Fibroblast of peridontal ligament (primary cell): ENCODE data around the gene SERPING1.
A peak's percentile ranks its signal among the peaks of the same experiment; 100 is the strongest.

Experiments
- DNase-seq: peaks from one replicate; pipeline ENCODE4 v3.0.0-alpha.2; 2010; ENCODE audit errors: extremely low read depth

The SERPING1 gene

DNA sequence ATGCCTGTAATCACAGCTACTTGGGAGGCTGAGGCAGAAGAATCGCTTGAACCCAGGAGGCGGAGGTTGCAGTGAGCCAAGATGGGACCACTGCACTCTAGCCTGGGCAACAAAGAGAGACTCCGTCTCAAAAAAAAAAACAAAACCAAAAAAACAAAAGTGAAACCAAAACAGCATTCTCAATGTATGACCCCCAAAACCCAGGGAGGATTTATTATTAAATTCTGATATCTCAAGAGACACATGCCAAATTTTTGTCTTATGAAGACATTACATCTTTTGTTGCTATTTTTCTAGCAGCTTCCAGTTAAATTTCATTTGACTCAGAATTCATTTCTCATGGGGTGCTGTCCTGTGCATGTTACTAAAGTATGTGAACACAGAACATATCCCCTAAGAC, 55.2 kb downstream of the SERPING1 start:
- DNase-seq = no peak

DNA sequence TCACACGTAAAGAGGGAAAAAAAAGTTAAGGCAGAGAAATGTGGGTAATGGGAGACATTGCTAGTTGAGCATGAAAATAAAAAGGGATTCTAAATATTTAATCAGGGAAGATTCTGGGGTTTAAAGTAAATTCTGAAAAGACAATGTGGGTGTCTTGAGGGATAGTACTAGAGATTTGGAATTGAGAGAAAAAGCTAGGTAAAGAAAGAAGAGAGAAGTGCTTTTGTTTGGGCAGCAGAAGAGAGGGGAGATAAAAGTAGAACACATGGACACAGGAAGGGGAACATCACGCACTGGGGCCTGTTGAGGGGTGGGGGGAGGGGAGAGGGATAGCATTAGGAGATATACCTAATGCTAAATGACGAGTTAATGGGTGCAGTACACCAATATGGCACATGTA, 55.7 kb downstream of the SERPING1 start:
- no peak for DNase-seq

DNA sequence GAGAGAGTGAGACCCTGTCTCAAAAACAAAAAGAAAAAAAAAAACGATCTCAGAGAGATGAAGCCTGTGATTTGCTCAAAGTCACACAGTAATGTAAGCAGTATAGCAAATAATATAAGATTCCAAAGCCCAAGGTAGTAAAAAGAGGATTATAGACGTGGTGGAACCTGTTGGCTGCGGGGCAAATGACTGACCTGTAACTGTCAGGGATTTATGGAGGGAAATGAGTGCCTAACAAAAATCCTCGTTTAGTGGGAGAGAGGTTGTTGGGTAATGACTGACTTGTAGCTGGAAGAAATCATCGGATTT, 59.4 kb downstream of the SERPING1 start:
- DNase-seq = no peak

DNA sequence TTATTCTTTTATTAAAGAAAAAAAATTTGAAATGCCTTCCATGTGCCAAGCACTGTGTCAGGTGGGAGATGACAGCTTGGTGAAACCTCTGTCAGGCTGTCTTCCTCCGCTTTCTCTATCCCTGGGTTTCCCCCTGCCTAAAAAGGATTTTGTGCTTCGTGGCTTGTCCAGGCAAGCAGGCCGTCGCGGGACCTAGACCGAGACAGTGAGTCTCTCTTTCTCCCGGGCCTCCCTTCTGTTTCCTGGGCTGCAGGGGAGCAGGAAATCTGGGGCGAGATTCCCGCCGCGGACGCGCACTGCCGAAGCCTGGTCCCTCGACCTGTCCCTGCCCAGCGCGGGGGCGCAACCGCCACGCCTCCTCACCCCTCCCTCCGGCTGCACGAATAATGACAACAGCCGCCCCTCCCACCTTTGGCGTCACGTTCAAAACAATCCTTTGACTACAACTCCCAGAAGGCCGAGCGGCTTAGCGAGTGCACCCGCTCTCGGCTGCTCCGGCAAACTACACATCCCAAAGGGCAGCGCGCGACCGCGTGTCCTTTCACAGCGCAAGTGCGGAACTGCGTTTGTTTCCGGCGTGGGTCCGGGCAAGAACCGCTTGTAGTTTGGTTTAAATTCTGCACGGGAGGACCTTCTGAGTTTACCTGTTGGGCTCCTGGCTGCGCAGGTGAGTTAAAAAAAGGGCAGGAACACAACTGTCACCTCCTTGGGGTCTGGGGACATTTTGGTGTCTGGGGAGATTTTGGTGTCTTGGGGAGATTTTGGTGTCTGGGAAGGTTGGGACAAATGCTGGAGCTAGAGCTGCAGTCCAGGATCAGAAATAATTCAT, 59.9 kb downstream of the SERPING1 start, which contains the start of gene CLP1:
CLP1 (plus strand) TSS at position 569 of the 829 bp plus-strand sequence. CDS start 1,715 bp downstream, outside the sequence.
- peak; percentile 98 for DNase-seq

- no peak for DNase-seq
Observed at GRCh38 chr11:57658023-57658361, 60.5 kb downstream of the SERPING1 start.

DNA sequence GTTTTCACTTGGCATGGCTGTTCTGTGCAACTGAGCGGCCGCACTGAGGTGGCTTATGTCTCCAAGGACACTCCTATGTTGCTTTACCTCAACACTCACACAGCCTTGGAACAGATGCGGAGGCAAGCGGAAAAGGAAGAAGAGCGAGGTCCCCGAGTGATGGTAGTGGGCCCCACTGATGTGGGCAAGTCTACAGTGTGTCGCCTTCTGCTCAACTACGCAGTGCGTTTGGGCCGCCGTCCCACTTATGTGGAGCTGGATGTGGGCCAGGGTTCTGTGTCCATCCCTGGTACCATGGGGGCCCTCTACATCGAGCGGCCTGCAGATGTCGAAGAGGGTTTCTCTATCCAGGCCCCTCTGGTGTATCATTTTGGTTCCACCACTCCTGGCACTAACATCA, 62.2 kb downstream of the SERPING1 start:
- no peak for DNase-seq

DNA sequence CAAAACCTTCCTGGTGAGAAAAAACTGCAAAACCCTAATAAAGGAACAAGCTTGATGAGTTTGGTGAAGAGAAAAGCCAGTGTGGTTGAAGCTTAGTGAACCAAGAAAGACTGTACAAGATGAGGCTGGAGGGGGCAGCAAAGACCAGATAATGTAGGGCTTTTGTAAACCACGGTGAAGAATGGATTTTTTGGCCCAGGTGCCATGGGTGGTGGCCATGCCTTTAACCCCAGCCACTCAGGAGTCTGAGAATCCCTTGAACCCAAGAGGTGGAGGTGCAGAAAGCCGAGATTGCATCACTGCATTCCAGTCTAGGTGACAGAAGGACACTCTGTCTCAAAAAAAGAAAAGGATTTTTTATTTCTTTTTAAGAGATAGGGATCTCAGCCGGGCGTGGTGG, 65.4 kb downstream of the SERPING1 start:
- DNase-seq = no peak

- DNase-seq = no peak
Observed at GRCh38 chr11:57663975-57664374, 66.5 kb downstream of the SERPING1 start.
